HepG2 (cell line): Measurements from ENCODE around the gene UNG. TPM values are rescaled to one million over a fixed set of nuclear protein-coding genes. Genes with fewer than 3 reads are reported as not detected.
A peak's percentile ranks its signal among the peaks of the same experiment; 100 is the strongest.

Experiments used
- ATAC-seq: fragments of 200-7000 bp; cut with Tn5 transposase; 3 replicates; pipeline ENCODE4 v1.9.1; 2020; ENCODE audit warnings: mild to moderate bottlenecking, moderate library complexity
- BruUV-seq: library from RNA; stranded (reverse); fragments of 400-500 nt; replicated peaks from 2 replicates; lab custom pipeline; 2021; lab: Mats Ljungman, UMichigan
- CTCF ChIA-PET: fragments of 300-600 bp; formaldehyde crosslinking; extraction: SDS; loops from one replicate; lab custom pipeline; 2021; ENCODE audit warnings: low total read pairs, inconsistent platforms, low intra/inter-chr PET ratio; lab: Yijun Ruan, JAX
- POLR2A ChIA-PET: fragments of 350-600 bp; sonication (Branson Sonifier 250); formaldehyde crosslinking; loops from one replicate; lab custom pipeline; 2020; ENCODE audit warnings: antibody characterized with exemption, inconsistent platforms; lab: Yijun Ruan, JAX
- DNase-seq: peaks from one replicate; pipeline ENCODE4 v3.0.0-alpha.2; 2015; ENCODE audit warnings: low spot score
- FAIRE-seq: peaks from 3 replicates; lab custom pipeline; 2011; peaks lifted over from hg19 to GRCh38; lab: Jason Lieb, UNC
- H2AFZ ChIP-seq: one replicate; pipeline ENCODE4 v1.6.1; 2011; ENCODE audit warnings: low read length, inconsistent platforms
- H3K27ac ChIP-seq: fragments of 300-600 bp; 3 replicates; pipeline ENCODE4 v1.8.0; 2011; ENCODE audit warnings: mixed run types, mild to moderate bottlenecking, mixed read lengths, low read length, inconsistent platforms; ENCODE audit not compliant: insufficient read depth; ENCODE audit errors: extremely low read length
- H3K27me3 ChIP-seq, 2 experiments: fragments of 200-600 bp in 1 of 2; 2 replicates in 1 of 2; 3 replicates in 1 of 2; pipeline versions ENCODE4 v1.6.0 to v1.8.0; 2011; ENCODE audit warnings: low read length in 2 of 2, mild to moderate bottlenecking in 2 of 2, moderate library complexity in 2 of 2, inconsistent platforms in 1 of 2; ENCODE audit not compliant: insufficient read depth in 2 of 2, control insufficient read depth in 1 of 2
- H3K36me3 ChIP-seq, 2 experiments: fragments of 200-600 bp in 1 of 2; replicated peaks in 1 of 2; 2 replicates in 1 of 2; 3 replicates in 1 of 2; pipeline versions ENCODE4 v1.5.1 to v1.8.0; 2011; ENCODE audit warnings: low read length in 2 of 2, inconsistent platforms in 1 of 2; ENCODE audit not compliant: insufficient read depth in 2 of 2, control insufficient read depth in 1 of 2
- H3K4me1 ChIP-seq: 2 replicates; pipeline ENCODE4 v1.5.1; 2012; ENCODE audit warnings: low read length, inconsistent platforms; ENCODE audit not compliant: insufficient read depth
- H3K4me2 ChIP-seq: 2 replicates; pipeline ENCODE4 v1.6.0; 2011; ENCODE audit warnings: low read depth, low read length, inconsistent platforms
- H3K4me3 ChIP-seq, 3 experiments: fragments of 200-600 bp in 1 of 3; sonication (generic), shearing (Covaris generic) in 1 of 3; replicated peaks in 1 of 3; 2 replicates each; pipeline ENCODE4 v1.5.1; 2011 to 2016; ENCODE audit warnings: low read length in 3 of 3, inconsistent platforms in 2 of 3, low read depth in 2 of 3, mild to moderate bottlenecking in 2 of 3, control low read depth in 1 of 3, mixed read lengths in 1 of 3; ENCODE audit not compliant: insufficient read depth in 1 of 3
- H3K79me2 ChIP-seq: one replicate; pipeline ENCODE4 v1.6.1; 2011; ENCODE audit warnings: low read length, inconsistent platforms; ENCODE audit not compliant: insufficient read depth
- H3K9ac ChIP-seq: 2 replicates; pipeline ENCODE4 v1.6.0; 2011; ENCODE audit warnings: mild to moderate bottlenecking, low read depth, low read length, inconsistent platforms; ENCODE audit not compliant: insufficient read depth
- H3K9me3 ChIP-seq: 2 replicates; pipeline ENCODE4 v1.5.1; 2012; ENCODE audit warnings: mild to moderate bottlenecking, low read length
- H4K20me1 ChIP-seq: 2 replicates; pipeline ENCODE4 v1.6.0; 2011; ENCODE audit warnings: inconsistent platforms, mild to moderate bottlenecking, low read length, moderate library complexity; ENCODE audit not compliant: insufficient read depth
- FOXM1 ChIP-seq: sonication (generic); formaldehyde crosslinking; IDR thresholded peaks from 2 replicates; pipeline ENCODE4 v1.5.0; 2020; ENCODE audit warnings: missing genetic modification reagents
- GLI4 ChIP-seq: sonication (generic); formaldehyde crosslinking; IDR thresholded peaks from 2 replicates; pipeline ENCODE4 v1.5.1; 2020; ENCODE audit warnings: missing genetic modification reagents, mild to moderate bottlenecking, moderate library complexity, borderline replicate concordance
- MATR3 ChIP-seq: sonication (generic); formaldehyde crosslinking; IDR thresholded peaks from 2 replicates; pipeline ENCODE4 v1.4.0; 2020; ENCODE audit warnings: missing genetic modification reagents
- MZF1 ChIP-seq: sonication (generic); formaldehyde crosslinking; IDR thresholded peaks from 2 replicates; pipeline ENCODE4 v1.8.1; 2023; ENCODE audit warnings: mild to moderate bottlenecking, missing genetic modification reagents, borderline replicate concordance
- SPEN ChIP-seq: sonication (generic); formaldehyde crosslinking; IDR thresholded peaks from 2 replicates; pipeline ENCODE4 v1.5.1; 2020; ENCODE audit warnings: low read depth, mild to moderate bottlenecking, missing genetic modification reagents
- TGIF2 ChIP-seq: IDR thresholded peaks from 2 replicates; pipeline ENCODE4 v1.6.1; 2016; ENCODE audit warnings: control low read depth, missing compliant biosample characterization
- TRIM24 ChIP-seq: sonication (generic); formaldehyde crosslinking; IDR thresholded peaks from 2 replicates; pipeline ENCODE4 v1.8.0; 2022; ENCODE audit warnings: mild to moderate bottlenecking, missing genetic modification reagents
- U2AF2 ChIP-seq: fragments of 200-400 bp; formaldehyde crosslinking; IDR thresholded peaks from 2 replicates; pipeline ENCODE4 v1.6.1; 2017; ENCODE audit warnings: low read depth, mild to moderate bottlenecking, low read length
- ZBTB20 ChIP-seq: sonication (generic); formaldehyde crosslinking; IDR thresholded peaks from 2 replicates; pipeline ENCODE4 v1.8.1; 2023; ENCODE audit warnings: missing genetic modification reagents, low read depth, mild to moderate bottlenecking, borderline replicate concordance
- ZNF251 ChIP-seq: sonication (generic); formaldehyde crosslinking; IDR thresholded peaks from 2 replicates; pipeline ENCODE4 v1.9.0; 2021; ENCODE audit warnings: mild to moderate bottlenecking, missing genetic modification reagents
- ZNF343 ChIP-seq: sonication (generic); formaldehyde crosslinking; IDR thresholded peaks from 2 replicates; pipeline ENCODE4 v1.4.0; 2020; ENCODE audit warnings: mild to moderate bottlenecking, missing genetic modification reagents
- ZNF674 ChIP-seq: sonication (generic); formaldehyde crosslinking; IDR thresholded peaks from 2 replicates; pipeline ENCODE4 v1.5.0; 2020; ENCODE audit warnings: low read depth, mild to moderate bottlenecking, missing genetic modification reagents
- ZNF720 ChIP-seq: sonication (generic); formaldehyde crosslinking; IDR thresholded peaks from 2 replicates; pipeline ENCODE4 v1.4.0; 2020; ENCODE audit warnings: missing genetic modification reagents
- WGBS: methylation state at CpG from one replicate; pipeline ENCODE4 v1.1.6; 2017; ENCODE audit warnings: low lambda C conversion rate; 5-methylcytosine and 5-hydroxymethylcytosine counted together
- in situ Hi-C: cut with HindIII; loops from 2 replicates; pipeline ENCODE4 v1.10.0; 2017; ENCODE audit warnings: low pct_unique_long_range_greater_than_20kb; ENCODE audit not compliant: extremely low pct_ligation_motif_present
- intact Hi-C: fragments of 100-400 bp; cut with micrococcal nuclease; formaldehyde crosslinking; loops from one replicate; pipeline ENCODE4 v1.10.0; 2022; ENCODE audit not compliant: unreplicated experiment
- polyA plus RNA-seq, 8 experiments: library from polyadenylated mRNA; depleted of rRNA in 3 of 8; stranded (reverse) in 7 of 8; unstranded in 1 of 8; fragments of >200 nt; fragmentation: Illumina TruSeq in 4 of 8; extraction: Trizol in 4 of 8; gene quantifications; 2 replicates each; pipeline versions ENCODE4 v1.2.1 to v1.2.3, GENCODE V29; 2011 to 2016; ENCODE audit warnings: low read depth in 4 of 8, missing spikeins in 1 of 8, mixed read lengths in 1 of 8; ENCODE audit not compliant: insufficient read depth in 1 of 8
- total RNA-seq, 5 experiments: library from RNA; depleted of rRNA; stranded (reverse); fragments of >200 nt; fragmentation: Illumina TruSeq; extraction: Trizol; gene quantifications; 2 replicates each; pipeline ENCODE4 v1.2.3, GENCODE V29; 2016; ENCODE audit warnings: low read depth in 1 of 5
- TF ChIP-seq, protein P1 (sequence below): sonication (generic); formaldehyde crosslinking; IDR thresholded peaks from 2 replicates; pipeline ENCODE4 v1.8.0; 2023; ENCODE audit warnings: mild to moderate bottlenecking, missing genetic modification reagents
- TF ChIP-seq, protein P2 (sequence below): sonication (generic); formaldehyde crosslinking; IDR thresholded peaks from 2 replicates; pipeline ENCODE4 v1.4.0; 2020; ENCODE audit warnings: missing genetic modification reagents
- TF ChIP-seq, protein P3 (sequence below): sonication (generic); formaldehyde crosslinking; IDR thresholded peaks from 2 replicates; pipeline ENCODE4 v1.4.0; 2020; ENCODE audit warnings: missing genetic modification reagents
- TF ChIP-seq, protein P4 (sequence below): sonication (generic); formaldehyde crosslinking; IDR thresholded peaks from 2 replicates; pipeline ENCODE4 v1.8.0; 2022; ENCODE audit warnings: mild to moderate bottlenecking, missing genetic modification reagents, borderline replicate concordance

Gene UNG
- total and polyA plus RNA-seq, 2 of the 13 experiments (the other 11 are each of a cell fraction or from before 2014, with no cell fraction given) = 23.3 to 114 TPM

DNA sequence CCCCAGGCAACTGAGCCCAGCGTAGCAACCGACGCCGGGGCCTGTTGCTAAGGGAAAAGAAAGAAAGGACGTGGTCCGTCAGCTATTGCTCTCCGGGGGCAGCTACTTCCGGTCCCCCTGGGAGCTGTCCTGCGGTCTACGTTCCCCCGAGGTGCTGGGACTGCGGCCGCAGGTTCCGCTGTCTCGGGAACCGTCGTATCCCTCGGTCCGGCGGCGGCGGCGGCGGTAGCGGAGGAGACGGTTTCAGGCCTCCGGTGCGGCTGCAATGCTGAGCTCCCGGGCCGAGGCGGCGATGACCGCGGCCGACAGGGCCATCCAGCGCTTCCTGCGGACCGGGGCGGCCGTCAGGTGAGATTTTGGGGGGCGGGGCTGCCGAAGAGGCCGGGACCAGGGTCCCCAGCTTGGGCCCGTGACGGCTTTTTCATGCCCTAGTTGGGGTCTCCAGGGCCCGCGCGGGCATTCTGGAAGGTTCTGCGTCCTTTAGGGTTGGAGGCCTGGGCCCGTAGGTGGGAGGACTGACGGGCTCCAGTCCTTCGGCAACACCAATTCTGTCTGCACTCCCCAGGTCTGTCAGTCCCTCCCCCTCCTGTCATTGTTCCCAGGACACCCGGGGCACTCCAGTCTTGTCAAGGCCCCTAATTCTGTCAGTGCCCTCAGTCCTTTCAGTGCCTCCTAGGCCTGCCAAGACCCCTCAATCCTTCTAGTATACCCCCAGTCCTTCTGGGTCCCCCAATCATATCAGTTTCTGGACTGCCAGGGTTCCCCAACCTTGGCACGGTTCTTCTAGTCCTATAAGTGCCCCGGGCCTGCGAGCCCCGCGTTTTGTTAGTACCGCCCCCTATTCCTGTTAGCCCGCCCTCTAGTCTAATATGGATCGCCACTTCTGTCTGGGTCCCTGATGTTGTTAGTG, 44.7 kb upstream of the UNG start, which contains the start of gene USP30:
TSS of gene USP30 (plus strand) at position 163 of the 910 bp plus-strand sequence. CDS start at position 266, 103 bp downstream.
- no peaks in the 10 kb centered on the region; a peak in 1 of 5 replicates for H3K27me3 ChIP-seq
- H2AFZ ChIP-seq = peak within 1 kb of the TSS; percentile 62
- CTCF ChIA-PET = no interaction called here
- H3K4me1 ChIP-seq = peaks cover 12% of the 10 kb centered on the region
- BruUV-seq = TSS peak; percentile 84
- peaks cover 7% of the 10 kb centered on the region for H3K79me2 ChIP-seq
- DNase-seq (peak; percentile 65), FAIRE-seq (peak; percentile 67), ATAC-seq (peak; percentile 90)
- intact Hi-C loops = loop anchor here (5.0 kb wide), 1 partner anchor 40 kb away; the partner anchor contains the start of gene ALKBH2
- H3K36me3 ChIP-seq = peaks cover 0 to 2% of the 10 kb centered on the region in 2 experiments; a peak in 2 of 5 replicates
- no peaks in the 10 kb centered on the region for H3K9me3 ChIP-seq
- H3K9ac ChIP-seq = peak within 1 kb of the TSS; percentile 84
- H3K4me2 ChIP-seq = peak within 1 kb of the TSS; percentile 96
- no peaks in the 10 kb centered on the region for H4K20me1 ChIP-seq
- POLR2A ChIA-PET = interaction anchor here (0.7 to 1.4 kb wide), 4 partner anchors 13 to 41 kb away, joined by 3 to 5 read pairs (median 4); partner anchors contain the start of gene ALKBH2
- peak within 1 kb of the TSS; percentile 77 to 97 (median 92) for H3K4me3 ChIP-seq
- under 1% methylated on average over 26 of the region's 61 CpGs for WGBS
- H3K27ac ChIP-seq = peak within 1 kb of the TSS; percentile 85
- in situ Hi-C loops = no loop called here
- TF ChIP-seq SPEN (CRISPR knock-in tag) (peak; percentile 96), ZNF720 (no peak), MZF1 (CRISPR knock-in tag) (no peak), ZNF251 (CRISPR knock-in tag) (no peak), ZBTB20 (CRISPR knock-in tag) (peak; percentile 82), ZNF343 (CRISPR knock-in tag) (no peak), ZNF674 (CRISPR knock-in tag) (no peak), FOXM1 (CRISPR knock-in tag) (no peak), U2AF2 (0 out of 2 replicates have a peak, but pooled peaks have one; percentile 50), MATR3 (CRISPR knock-in tag) (no peak), GLI4 (CRISPR knock-in tag) (no peak), TGIF2 (peak; percentile 92), TRIM24 (no peak)
- TF ChIP-seq, protein P1, sequence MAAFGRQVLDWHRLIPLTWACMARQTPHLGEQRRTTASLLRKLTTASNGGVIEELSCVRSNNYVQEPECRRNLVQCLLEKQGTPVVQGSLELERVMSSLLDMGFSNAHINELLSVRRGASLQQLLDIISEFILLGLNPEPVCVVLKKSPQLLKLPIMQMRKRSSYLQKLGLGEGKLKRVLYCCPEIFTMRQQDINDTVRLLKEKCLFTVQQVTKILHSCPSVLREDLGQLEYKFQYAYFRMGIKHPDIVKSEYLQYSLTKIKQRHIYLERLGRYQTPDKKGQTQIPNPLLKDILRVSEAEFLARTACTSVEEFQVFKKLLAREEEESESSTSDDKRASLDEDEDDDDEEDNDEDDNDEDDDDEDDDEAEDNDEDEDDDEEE = no peak
- TF ChIP-seq, protein P2, sequence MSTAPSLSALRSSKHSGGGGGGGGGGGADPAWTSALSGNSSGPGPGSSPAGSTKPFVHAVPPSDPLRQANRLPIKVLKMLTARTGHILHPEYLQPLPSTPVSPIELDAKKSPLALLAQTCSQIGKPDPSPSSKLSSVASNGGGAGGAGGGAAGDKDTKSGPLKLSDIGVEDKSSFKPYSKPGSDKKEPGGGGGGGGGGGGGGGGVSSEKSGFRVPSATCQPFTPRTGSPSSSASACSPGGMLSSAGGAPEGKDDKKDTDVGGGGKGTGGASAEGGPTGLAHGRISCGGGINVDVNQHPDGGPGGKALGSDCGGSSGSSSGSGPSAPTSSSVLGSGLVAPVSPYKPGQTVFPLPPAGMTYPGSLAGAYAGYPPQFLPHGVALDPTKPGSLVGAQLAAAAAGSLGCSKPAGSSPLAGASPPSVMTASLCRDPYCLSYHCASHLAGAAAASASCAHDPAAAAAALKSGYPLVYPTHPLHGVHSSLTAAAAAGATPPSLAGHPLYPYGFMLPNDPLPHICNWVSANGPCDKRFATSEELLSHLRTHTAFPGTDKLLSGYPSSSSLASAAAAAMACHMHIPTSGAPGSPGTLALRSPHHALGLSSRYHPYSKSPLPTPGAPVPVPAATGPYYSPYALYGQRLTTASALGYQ = peak; percentile 54; the same call in 1 of the 2 replicates
- TF ChIP-seq, protein P3, sequence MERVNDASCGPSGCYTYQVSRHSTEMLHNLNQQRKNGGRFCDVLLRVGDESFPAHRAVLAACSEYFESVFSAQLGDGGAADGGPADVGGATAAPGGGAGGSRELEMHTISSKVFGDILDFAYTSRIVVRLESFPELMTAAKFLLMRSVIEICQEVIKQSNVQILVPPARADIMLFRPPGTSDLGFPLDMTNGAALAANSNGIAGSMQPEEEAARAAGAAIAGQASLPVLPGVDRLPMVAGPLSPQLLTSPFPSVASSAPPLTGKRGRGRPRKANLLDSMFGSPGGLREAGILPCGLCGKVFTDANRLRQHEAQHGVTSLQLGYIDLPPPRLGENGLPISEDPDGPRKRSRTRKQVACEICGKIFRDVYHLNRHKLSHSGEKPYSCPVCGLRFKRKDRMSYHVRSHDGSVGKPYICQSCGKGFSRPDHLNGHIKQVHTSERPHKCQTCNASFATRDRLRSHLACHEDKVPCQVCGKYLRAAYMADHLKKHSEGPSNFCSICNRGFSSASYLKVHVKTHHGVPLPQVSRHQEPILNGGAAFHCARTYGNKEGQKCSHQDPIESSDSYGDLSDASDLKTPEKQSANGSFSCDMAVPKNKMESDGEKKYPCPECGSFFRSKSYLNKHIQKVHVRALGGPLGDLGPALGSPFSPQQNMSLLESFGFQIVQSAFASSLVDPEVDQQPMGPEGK = peak; percentile 81
- TF ChIP-seq, protein P4, sequence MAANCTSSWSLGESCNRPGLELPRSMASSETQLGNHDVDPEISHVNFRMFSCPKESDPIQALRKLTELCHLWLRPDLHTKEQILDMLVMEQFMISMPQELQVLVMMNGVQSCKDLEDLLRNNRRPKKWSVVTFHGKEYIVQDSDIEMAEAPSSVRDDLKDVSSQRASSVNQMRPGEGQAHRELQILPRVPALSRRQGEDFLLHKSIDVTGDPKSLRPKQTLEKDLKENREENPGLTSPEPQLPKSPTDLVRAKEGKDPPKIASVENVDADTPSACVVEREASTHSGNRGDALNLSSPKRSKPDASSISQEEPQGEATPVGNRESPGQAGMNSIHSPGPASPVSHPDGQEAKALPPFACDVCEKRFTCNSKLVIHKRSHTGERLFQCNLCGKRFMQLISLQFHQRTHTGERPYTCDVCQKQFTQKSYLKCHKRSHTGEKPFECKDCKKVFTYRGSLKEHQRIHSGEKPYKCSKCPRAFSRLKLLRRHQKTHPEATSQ (CRISPR knock-in tag) = no peak
